Rectal smooth muscle tissue (tissue), 1 donor: Measurements from ENCODE around the gene RNU6-7.

Source experiments
- H3K27ac ChIP-seq: one replicate; pipeline ENCODE4 v1.7.0; 2013; ENCODE audit warnings: low read depth, low read length, inconsistent platforms
- H3K27me3 ChIP-seq: one replicate; pipeline ENCODE4 v1.7.0; 2013; ENCODE audit warnings: low read length; ENCODE audit not compliant: control insufficient read depth, insufficient read depth
- H3K36me3 ChIP-seq: one replicate; pipeline ENCODE4 v1.7.0; 2013; ENCODE audit warnings: low read length; ENCODE audit not compliant: control insufficient read depth, insufficient read depth
- H3K4me1 ChIP-seq: one replicate; pipeline ENCODE4 v1.7.0; 2013; ENCODE audit warnings: low read length; ENCODE audit not compliant: control insufficient read depth, insufficient read depth
- H3K4me3 ChIP-seq: one replicate; pipeline ENCODE4 v1.7.0; 2013; ENCODE audit warnings: low read length
- H3K9ac ChIP-seq: one replicate; pipeline ENCODE4 v1.7.0; 2013; ENCODE audit warnings: low read length

RNU6-7 gene

DNA sequence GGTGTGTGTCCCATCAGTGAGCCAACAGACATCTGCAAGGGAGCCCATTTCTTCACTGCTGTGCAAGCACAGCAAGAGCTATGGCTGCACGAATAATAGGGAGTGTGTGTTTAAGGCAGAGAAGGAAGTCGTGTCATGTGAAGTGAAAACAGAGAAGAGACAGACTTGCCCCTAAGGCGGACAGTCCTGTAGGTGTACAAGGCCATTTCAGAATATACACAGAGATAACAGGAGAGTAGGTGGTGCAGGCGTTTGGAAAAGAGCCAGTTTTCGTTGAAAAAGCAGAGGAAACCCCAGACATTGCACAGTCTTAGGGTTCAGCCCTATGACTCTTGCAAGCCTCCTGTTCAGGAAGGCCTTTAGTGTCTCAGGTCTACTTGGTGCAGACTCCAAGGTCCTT lies 47.5 kb downstream of the RNU6-7 start:
- Histone ChIP-seq H3K27ac (no peak overlapping the region), H3K9ac (no peak overlapping the region), H3K4me1 (peaks cover 6% of the 10 kb centered on the region), H3K36me3 (no peaks in the 10 kb centered on the region), H3K4me3 (no peak overlapping the region), H3K27me3 (no peaks in the 10 kb centered on the region)

DNA sequence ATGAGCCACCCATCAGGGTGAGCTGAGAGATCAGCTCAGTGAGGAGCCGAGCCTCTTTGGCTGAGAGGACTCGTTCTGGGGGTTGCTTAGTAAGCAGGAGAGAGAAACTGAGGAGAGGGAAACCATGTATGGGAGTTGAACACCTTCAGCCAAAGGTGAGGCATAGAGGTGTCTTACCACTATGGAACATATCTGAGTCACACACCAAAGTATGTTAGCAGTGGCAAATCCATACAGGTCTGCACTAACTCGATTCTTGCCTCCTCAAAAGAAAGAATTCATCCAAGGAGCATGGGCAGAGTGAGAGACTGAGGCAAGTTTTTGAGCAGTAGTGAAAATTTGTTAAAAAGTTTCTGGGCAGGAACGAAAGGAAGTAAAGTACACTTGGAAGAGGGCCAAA lies 47.9 kb downstream of the RNU6-7 start:
- no peaks in the 10 kb centered on the region for H3K27me3 ChIP-seq
- no peak overlapping the region for H3K9ac ChIP-seq

DNA sequence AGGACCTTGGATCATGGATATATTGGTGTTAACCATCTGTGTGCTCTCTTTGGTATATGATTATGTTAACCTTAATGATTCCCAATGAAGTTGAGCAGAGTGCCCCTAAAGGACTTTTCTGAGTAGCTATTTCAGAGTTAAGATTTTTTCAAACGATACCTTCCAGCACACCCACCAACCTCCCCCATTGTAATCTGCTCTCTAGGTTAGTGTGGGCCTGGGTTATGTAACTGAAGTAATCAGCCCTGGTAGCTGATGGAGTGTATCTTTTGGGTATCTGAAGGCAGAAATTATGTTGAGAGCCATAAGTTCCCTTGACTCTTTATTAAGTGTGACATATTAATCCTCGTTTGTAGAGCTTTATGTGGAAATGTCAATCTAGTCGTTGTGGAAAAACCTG lies 48.8 kb downstream of the RNU6-7 start:
- Histone ChIP-seq H3K27ac (no peak overlapping the region), H3K4me3 (no peak overlapping the region), H3K27me3 (no peaks in the 10 kb centered on the region), H3K9ac (no peak overlapping the region), H3K36me3 (no peaks in the 10 kb centered on the region), H3K4me1 (peaks cover 15% of the 10 kb centered on the region)

More for the DNA sequence above, 47.9 kb downstream of the RNU6-7 start:
- H3K4me3 ChIP-seq: no peak overlapping the region
- H3K36me3 ChIP-seq: no peaks in the 10 kb centered on the region
- peaks cover 10% of the 10 kb centered on the region for H3K4me1 ChIP-seq
- no peak overlapping the region for H3K27ac ChIP-seq

DNA sequence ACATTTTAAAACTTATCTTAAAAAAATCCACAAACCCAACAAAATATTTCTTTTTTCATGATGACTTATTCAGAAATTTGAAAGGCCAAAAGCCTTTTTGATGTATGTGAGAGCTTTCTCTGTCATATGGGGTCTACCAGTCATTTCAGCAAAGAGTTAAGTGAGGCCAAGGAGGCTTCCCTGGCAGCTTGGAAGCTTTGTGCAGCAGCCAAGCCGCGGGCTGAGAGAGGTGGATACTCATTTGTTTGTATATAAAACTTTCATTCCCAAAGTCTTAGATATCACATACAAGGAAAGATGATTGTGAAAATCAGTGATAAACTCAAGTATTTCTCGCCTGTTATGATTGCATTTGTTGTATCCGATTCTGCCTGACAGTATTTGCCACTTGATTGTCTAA lies 49.7 kb downstream of the RNU6-7 start:
- no peak overlapping the region for H3K9ac ChIP-seq
- peak overlapping the region; percentile 26 for H3K4me3 ChIP-seq
- no peaks in the 10 kb centered on the region for H3K36me3 ChIP-seq
- H3K4me1 ChIP-seq: peaks cover 15% of the 10 kb centered on the region
- peak overlapping the region; percentile 67 for H3K27ac ChIP-seq
- no peaks in the 10 kb centered on the region for H3K27me3 ChIP-seq
